Measurements from ENCODE around the gene OR5AK2.
"Not testable (repeated sequence)": the region's sequence is repeated elsewhere in the genome, so short reads cannot be mapped to it uniquely, and the experiment has no call there.

Gene OR5AK2, protein sequence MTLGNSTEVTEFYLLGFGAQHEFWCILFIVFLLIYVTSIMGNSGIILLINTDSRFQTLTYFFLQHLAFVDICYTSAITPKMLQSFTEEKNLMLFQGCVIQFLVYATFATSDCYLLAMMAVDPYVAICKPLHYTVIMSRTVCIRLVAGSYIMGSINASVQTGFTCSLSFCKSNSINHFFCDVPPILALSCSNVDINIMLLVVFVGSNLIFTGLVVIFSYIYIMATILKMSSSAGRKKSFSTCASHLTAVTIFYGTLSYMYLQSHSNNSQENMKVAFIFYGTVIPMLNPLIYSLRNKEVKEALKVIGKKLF

DNA sequence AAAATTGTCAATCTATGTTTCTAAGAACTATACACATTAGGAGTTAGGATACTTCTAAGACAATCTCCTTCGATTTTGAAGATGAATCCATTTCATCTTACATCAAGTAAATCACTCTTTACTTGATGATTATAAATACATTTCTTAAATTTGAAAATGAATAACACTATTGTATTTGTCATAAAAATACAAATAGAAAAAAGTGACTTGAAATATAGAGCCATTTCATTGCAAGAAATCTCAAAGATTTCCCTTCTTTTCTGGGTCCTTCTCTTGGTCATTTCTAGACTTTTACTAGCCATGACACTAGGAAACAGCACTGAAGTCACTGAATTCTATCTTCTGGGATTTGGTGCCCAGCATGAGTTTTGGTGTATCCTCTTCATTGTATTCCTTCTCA lies at the start of gene OR5AK2:
Gene OR5AK2, plus strand, starts transcription at position 301 of the 400 bp plus-strand sequence. Its CDS starts 0 bp downstream, at position 301.
- DNase-seq (ENCODE audit: low read depth) = no peak

DNA sequence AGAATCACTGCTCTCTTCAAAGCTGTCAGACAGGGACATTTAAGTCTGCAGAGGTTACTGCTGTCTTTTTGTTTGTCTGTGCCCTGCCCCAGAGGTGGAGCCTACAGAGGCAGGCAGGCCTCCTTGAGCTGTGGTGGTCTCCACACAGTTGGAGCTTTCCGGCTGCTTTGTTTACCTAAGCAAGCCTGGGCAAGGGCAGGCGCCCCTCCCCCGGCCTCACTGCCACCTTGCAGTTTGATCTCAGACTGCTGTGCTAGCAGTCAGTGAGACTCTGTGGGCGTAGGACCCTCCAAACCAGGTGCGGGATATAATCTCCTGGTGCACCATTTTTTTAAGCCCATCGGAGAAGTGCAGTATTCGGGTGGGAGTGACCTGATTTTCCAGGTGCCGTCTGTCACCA lies 43.2 kb upstream of the OR5AK2 start:
- not testable (repeated sequence) for DNase-seq (ENCODE audit: low read depth)

DNA sequence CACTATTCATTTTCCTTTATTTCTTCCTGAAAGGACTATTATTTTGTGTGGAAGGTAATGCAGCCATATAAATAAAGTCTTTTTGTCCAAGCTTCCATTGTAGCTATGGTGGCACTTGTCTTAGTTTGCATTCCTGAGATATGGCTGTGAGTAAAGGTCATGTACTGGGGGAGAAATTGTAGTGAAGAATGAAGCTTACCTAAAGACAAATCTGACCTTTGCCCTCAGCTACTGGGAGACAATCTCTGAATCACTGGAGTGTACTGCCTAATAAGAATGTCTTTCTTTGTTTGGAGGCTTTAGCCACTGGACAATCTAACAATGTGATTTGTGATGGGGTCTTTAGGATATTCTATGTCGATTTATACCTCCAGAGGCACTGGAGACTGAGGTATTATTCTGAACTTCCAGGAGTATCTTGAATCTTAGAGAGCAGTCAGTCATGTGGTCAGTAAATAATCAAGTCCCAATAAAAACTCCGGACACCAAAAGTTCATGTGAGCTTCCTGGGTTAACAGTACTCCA lies 39.7 kb upstream of the OR5AK2 start:
- DNase-seq (ENCODE audit: low read depth) = no peak

DNA sequence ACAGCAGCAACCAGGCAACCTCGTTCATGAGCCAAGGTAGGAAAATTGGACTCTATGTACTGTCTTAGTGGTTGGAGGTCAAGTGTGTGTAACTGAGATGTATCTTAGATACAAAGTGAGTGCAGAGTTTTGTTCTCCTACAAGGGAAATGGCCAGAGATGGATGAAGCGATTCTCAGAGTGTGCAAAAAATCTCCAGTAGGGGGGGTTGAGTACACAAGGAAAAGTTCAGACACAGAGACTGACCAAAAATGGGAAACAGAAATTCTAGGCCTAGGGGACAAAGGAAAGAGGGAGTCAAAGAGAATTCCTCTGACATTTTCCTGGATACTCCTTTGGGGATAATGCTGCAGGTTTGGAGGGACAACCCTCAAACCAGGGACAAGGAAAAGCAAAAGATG lies 38.2 kb upstream of the OR5AK2 start:
- DNase-seq (ENCODE audit: low read depth) = no peak

DNA sequence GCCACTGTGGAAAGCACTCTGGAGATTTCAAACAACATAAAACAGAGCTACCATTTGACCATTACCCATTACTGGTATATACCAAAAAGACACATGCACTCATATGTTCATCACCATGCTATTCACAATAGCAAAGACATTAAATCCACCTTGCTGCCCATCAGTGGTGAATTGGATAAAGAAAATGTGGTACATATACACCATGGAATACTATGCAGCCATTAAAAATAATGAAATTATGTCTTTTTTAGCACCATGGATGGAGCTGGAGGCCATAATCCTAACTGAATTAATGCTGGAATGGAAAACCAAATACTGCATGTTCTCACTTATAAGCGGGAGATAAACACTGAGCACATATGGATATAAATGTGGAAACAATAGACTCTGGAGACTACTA lies 34.8 kb upstream of the OR5AK2 start:
- not testable (repeated sequence) for DNase-seq (ENCODE audit: low read depth)

DNA sequence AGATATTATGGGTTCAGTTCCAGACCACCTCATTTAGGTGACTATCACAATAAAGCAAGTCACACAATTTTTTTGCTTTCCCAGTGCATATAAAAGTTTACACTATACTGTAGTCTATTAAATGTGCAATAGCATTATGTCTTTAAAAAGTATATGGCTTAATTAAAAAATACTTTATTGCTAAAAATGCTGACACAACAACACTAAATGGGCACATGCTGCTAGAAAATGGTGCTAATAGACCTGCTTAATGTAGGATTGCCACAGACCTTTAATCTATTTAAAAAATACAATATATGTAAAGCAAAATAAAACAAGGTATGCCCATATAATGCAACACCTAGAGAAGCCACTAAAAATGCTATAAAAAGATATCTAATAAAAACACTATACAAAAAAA lies 27.1 kb upstream of the OR5AK2 start:
- no peak for DNase-seq (ENCODE audit: low read depth)

DNA sequence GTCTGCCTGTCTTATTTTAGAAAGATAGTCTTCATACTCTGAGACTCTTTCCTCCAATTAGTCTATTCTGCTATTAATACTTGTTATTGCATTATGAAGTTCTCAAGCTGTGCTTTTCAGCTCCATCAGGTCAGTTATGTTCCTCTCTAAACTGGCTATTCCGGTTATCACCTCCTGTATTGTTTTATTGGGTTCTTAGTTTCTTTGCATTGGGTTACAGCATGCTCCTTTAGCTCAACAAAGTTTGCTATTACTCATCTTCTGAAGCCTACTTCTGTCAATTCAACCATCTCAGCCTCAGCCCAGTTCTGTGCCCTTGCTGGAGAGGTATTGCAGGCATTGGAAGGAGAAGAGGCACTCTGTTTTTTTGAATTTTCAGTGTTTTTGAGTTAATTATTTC lies 21.0 kb upstream of the OR5AK2 start:
- no peak for DNase-seq (ENCODE audit: low read depth)

DNA sequence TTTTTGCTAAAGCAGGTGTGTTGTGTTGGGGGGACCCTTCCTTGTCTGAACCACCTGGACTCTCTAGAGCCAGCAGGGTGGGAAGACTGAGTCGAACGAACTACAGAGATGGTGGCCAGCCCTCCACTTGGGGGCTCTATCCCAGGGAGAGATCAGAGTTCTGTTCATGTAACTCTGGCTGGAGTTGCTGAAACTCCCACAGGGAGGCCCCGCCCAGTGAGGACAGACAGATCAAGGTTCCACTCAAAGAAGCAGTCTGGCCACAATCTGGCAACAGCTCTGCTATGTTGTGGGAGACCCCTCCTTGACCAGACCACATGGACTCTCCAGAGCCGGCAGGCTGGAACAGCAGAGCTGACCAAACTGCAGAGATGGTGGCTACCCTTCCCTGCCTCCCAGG lies 20.2 kb upstream of the OR5AK2 start:
- no peak for DNase-seq (ENCODE audit: low read depth)

DNA sequence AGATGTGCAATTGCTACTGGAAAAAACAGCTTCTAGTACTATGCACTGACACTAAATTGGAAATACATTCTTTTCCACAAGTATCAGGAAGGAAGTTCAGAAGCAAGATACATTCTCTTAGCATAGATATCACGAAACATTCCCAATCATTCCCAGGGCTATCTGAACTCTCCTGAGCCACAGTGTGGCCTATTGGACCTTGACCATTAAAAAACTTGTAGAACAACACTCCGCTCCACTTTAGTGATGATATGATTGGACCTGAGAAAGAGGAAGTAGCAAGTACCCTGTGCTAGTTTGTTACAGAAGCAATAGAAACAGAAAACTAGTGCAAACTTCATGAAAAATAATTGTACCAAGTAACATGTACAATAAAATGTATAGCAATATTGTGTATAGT lies 11.4 kb upstream of the OR5AK2 start:
- DNase-seq (ENCODE audit: low read depth) = no peak

DNA sequence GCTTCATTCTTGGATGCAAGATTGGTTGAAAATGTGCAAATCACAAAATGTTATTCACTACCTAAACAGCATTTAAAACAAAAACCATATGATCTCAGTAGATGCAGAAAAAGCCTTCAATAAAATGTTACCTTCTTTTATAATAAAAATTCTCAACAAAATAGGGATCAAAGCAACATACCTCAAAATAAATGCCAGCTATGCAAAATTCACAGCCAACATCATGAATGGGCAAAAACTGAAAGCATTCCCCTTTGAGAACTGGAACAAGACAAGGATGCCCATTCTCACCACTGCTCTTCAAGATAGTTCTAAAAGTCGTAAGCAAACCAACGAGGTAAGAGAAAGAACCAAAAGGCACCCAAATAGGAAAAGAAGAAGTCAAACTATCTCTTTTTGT lies 2.0 kb downstream of the OR5AK2 start:
- no peak for DNase-seq (ENCODE audit: low read depth)

DNA sequence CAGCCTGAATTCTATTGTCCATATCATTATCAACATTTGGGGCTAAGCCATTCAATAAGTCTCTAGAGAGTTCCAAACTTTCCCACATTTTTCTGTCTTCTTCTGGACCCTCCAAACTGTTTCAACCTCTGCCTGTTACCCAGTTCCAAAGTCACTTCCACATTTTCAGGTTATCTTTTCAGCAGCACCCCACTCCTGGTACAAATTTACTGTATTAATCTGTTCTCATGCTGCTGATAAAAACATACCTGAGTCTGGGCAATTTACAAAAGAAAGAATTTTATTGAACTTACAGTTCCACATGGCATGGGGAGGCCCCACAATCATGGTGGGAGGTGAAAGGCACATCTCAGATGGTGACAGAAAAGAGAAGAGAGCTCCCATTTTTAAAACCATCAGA lies 5.8 kb downstream of the OR5AK2 start:
- no peak for DNase-seq (ENCODE audit: low read depth)

DNA sequence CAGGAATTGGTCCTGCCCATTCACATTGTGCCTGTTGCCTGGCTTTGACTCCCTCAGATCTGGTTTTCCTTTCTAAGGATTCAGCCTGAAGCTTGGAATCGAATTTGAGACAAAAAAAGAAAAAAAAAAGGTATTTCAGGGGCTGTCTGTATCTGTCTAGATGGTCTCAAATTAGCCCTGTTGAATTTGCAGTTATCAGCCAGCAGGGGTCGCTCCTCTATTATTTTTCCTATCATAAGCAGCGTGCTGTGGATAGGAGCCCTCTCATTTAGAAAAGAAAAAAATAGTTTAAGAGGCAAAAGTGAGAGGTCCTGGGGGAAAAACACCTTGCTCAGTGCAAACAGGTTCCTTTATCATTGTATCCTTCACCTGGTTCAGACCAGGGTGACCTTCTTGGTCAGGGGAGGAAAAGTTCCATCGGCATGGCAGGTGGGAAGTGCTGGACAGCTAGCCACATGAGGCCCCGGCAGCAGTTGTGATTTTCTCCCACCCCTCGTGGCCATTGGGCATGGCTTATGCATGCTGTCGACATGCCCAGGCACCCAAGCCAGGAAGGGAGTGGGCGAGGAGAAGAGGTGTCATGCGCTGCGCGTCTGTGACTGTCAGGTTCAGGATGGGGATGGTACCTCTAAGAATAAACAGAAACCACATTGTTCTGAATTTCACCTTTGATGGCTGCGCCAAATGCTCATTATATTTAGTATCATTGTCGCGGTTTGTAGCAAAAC lies 13.1 kb downstream of the OR5AK2 start:
- DNase-seq (ENCODE audit: low read depth) = no peak

DNA sequence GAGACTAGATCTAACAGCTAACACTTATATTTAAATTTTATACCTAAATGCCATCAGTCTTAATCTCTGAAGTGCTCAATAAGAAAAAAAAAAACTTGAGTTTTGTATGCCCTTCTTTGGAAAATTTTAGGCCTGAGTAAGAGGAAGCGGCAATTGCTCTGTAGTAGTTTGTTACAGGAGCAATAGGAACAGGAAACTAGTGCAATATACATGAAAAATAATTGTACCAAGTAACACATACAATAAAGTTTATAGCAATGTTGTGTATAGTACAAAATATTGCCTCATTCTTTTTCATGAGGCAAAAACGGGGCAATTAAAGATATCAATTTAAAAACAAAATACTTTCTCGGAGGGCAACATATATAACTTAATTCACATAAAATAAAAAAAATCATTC lies 19.7 kb downstream of the OR5AK2 start:
- no peak for DNase-seq (ENCODE audit: low read depth)

DNA sequence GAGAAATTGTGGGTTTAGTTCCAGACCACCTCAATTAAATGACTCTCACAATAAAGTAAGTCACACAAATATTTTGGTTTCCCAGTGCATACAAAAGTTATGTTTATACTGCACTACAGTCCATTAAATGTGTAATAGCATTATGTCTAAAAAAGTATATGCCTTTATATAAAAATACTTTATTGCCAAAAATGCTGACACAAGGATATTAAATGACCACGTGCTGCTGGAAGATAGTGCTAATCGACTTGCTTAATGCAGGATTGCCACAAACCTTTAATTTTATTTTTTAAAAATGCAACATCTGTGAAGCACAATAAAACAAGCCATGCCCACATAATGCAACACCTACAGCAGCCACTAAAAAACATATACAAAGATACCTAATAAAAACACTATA lies 27.0 kb downstream of the OR5AK2 start:
- DNase-seq (ENCODE audit: low read depth) = no peak

DNA sequence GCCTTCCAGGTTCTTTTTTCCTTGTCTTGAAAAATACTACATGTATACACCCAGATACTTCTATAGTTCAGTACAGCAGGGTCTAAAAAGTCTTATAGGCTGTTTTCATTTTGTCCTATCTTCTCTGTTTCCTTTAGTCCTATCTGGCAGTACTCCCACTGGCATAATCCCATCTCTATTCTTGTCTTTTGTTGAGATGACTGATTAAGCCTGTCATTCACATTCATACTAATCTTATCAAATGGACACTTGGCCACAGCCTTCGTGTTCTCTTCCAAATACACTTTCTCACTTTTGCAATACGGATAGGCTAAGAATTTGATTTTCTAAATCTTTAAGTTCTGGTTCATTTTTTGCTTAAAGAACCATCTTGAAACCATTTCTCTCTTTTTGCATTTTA lies 42.8 kb downstream of the OR5AK2 start:
- DNase-seq (ENCODE audit: low read depth) = no peak
